Lung (tissue), 12 donors: ENCODE measurements around the gene HOXA11. TPM values are rescaled to one million over a fixed set of nuclear protein-coding genes. Genes with fewer than 3 reads are reported as not detected.

ENCODE experiments used
- ATAC-seq: fragments of 200-7000 bp; cut with Tn5 transposase; one replicate; pipeline ENCODE4 v1.9.1; 2020; ENCODE audit warnings: moderate number of reproducible peaks; ENCODE audit not compliant: insufficient read depth, low FRiP score
- DNase-seq, 3 donors: peaks; one replicate each; pipeline ENCODE4 v3.0.0-alpha.2; 2013 to 2017
- H3K27ac ChIP-seq, 2 donors: one replicate each; pipeline ENCODE4 v1.5.1; 2013; ENCODE audit warnings: mild to moderate bottlenecking in 2 of 2, moderate library complexity in 2 of 2, control low read depth in 1 of 2, inconsistent platforms in 1 of 2, low read depth in 1 of 2, low read length in 1 of 2
- H3K27me3 ChIP-seq, 3 donors: one replicate each; pipeline ENCODE4 v1.5.1; 2013; ENCODE audit warnings: low read length in 2 of 3; ENCODE audit not compliant: control insufficient read depth in 3 of 3, insufficient read depth in 3 of 3
- H3K36me3 ChIP-seq, 4 donors: one replicate each; pipeline ENCODE4 v1.5.1; 2013; ENCODE audit warnings: low read length in 4 of 4, mild to moderate bottlenecking in 1 of 4, moderate library complexity in 1 of 4; ENCODE audit not compliant: control insufficient read depth in 4 of 4, insufficient read depth in 4 of 4
- H3K4me1 ChIP-seq, 5 donors: one replicate each; pipeline ENCODE4 v1.5.1; 2013; ENCODE audit warnings: low read length in 5 of 5, mild to moderate bottlenecking in 2 of 5, moderate library complexity in 1 of 5; ENCODE audit not compliant: control insufficient read depth in 5 of 5, insufficient read depth in 5 of 5
- H3K4me3 ChIP-seq: one replicate; pipeline ENCODE4 v1.5.1; 2013; ENCODE audit warnings: mild to moderate bottlenecking, control low read depth, moderate library complexity
- H3K9ac ChIP-seq, 2 donors: one replicate each; pipeline ENCODE4 v1.5.1; 2013; ENCODE audit warnings: low read length in 2 of 2, control low read depth in 1 of 2; ENCODE audit not compliant: insufficient read depth in 1 of 2
- H3K9me3 ChIP-seq, 4 donors: one replicate each; pipeline ENCODE4 v1.5.1; 2013; ENCODE audit warnings: low read length in 3 of 4, mild to moderate bottlenecking in 1 of 4, moderate library complexity in 1 of 4; ENCODE audit not compliant: control insufficient read depth in 4 of 4, insufficient read depth in 3 of 4
- CTCF ChIP-seq: IDR thresholded peaks from 2 replicates; pipeline ENCODE4 v1.5.1; 2012; ENCODE audit warnings: mild to moderate bottlenecking; ENCODE audit errors: control extremely low read depth, extremely low read depth
- WGBS, 2 donors: extraction: QIAGEN DNeasy Blood & Tissue Kit; methylation state at CpG; one replicate each; pipeline ENCODE4 v1.1.7; 2013; 5-methylcytosine and 5-hydroxymethylcytosine counted together
- polyA plus RNA-seq, 2 donors: library from polyadenylated mRNA; stranded (reverse); fragments of 200-250 nt; gene quantifications; one replicate each; pipeline ENCODE4 v1.2.1, GENCODE V29; 2013
- total RNA-seq, 2 donors: library from RNA; depleted of rRNA in 1 of 2; stranded (reverse); fragments of >200 nt in 1 of 2; gene quantifications; one replicate each; pipeline ENCODE4 v1.2.1, GENCODE V29; 2014 to 2021
- donor health status: control.
- donor health status: control.
- donor health status: Bipolar disorder and iron deficiency.
- donor health status: healthy.
- donor health status: DM: yes; HTN: yes; CAD: no.

HOXA11 gene
- total and polyA plus RNA-seq, 4 donors, result not detected

GRCh38 chr7:27167916-27168264 is 17.1 kb downstream of the HOXA11 start:
- no peak overlapping the region for H3K9ac ChIP-seq
- no peak for TF ChIP-seq CTCF
- H3K27ac ChIP-seq, result no peak overlapping the region
- H3K4me1 ChIP-seq, result peaks cover 0 to 25% (median 5%) of the 10 kb centered on the region in 5 donors
- peaks cover 0 to 8% (median 0%) of the 10 kb centered on the region in 4 donors for H3K9me3 ChIP-seq
- no peak overlapping the region for H3K4me3 ChIP-seq
- 15 to 44% methylated on average over 4 of the region's 4 CpGs for WGBS, 2 donors
- ATAC-seq (no peak), DNase-seq (peak in 1 of 3 donors; percentile 29)
- H3K36me3 ChIP-seq, result no peaks in the 10 kb centered on the region
- peaks cover 8 to 98% (median 92%) of the 10 kb centered on the region in 3 donors for H3K27me3 ChIP-seq

- Histone ChIP-seq H3K4me1 (peaks cover 0 to 21% (median 5%) of the 10 kb centered on the region in 5 donors), H3K9me3 (peaks cover 0 to 5% (median 0%) of the 10 kb centered on the region in 4 donors), H3K9ac (no peak overlapping the region), H3K27me3 (peaks cover 8 to 98% (median 89%) of the 10 kb centered on the region in 3 donors), H3K27ac (no peak overlapping the region), H3K4me3 (no peak overlapping the region), H3K36me3 (no peaks in the 10 kb centered on the region)
- 8 to 22% methylated on average over 50 of the region's 50 CpGs for WGBS, 2 donors
- ATAC-seq, result no peak
- TF ChIP-seq CTCF, result no peak
- peak in 1 of 3 donors; percentile 53 for DNase-seq
These were observed 18.2 kb downstream of the HOXA11 start for GRCh38 chr7:27166531-27167505.

GRCh38 chr7:27165996-27166530 is 19.0 kb downstream of the HOXA11 start:
- H3K36me3 ChIP-seq, result no peaks in the 10 kb centered on the region
- peak overlapping the region; percentile 1 for H3K4me3 ChIP-seq
- WGBS, 2 donors, result 4 to 9% methylated on average over 46 of the region's 46 CpGs
- H3K27ac ChIP-seq, result no peak overlapping the region
- DNase-seq (peak in 2 of 3 donors; percentile 43 to 61), ATAC-seq (no peak)
- H3K9ac ChIP-seq, result no peak overlapping the region
- TF ChIP-seq CTCF, result no peak
- peaks cover 0 to 1% (median 0%) of the 10 kb centered on the region in 4 donors for H3K9me3 ChIP-seq
- H3K27me3 ChIP-seq, result peaks cover 8 to 98% (median 86%) of the 10 kb centered on the region in 3 donors
- peaks cover 0 to 21% (median 5%) of the 10 kb centered on the region in 5 donors for H3K4me1 ChIP-seq
